Pancreas (tissue), 10 donors: Measurements from ENCODE around the gene SMIM35. TPM values are rescaled to one million over a fixed set of nuclear protein-coding genes. Genes with fewer than 3 reads are reported as not detected.
A peak's percentile ranks its signal among the peaks of the same experiment; 100 is the strongest.

Experiments used
- ATAC-seq, 4 donors: fragments of 200-7000 bp; cut with Tn5 transposase; one replicate each; pipeline versions ENCODE4 v1.8.0 to v1.9.1; 2020; ENCODE audit warnings: mild to moderate bottlenecking in 4 of 4, moderate library complexity in 4 of 4
- DNase-seq, 6 donors: peaks; one replicate each; pipeline ENCODE4 v3.0.0-alpha.2; 2020
- FAIRE-seq: peaks from 2 replicates; lab custom pipeline; 2012; peaks lifted over from hg19 to GRCh38; lab: Jason Lieb, UNC
- H3K27ac ChIP-seq, 4 donors: fragments of 200-600 bp; sonication (generic); 1 replicate in 3 of 4; 2 replicates in 1 of 4; pipeline versions ENCODE4 v1.5.0 to v1.8.0; 2020
- H3K27me3 ChIP-seq, 4 donors: fragments of 200-600 bp; one replicate each; pipeline ENCODE4 v1.8.0; 2021
- H3K36me3 ChIP-seq, 3 donors: fragments of 200-600 bp; sonication (generic) in 1 of 3; one replicate each; pipeline versions ENCODE4 v1.5.0 to v1.8.0; 2020 to 2021
- H3K4me1 ChIP-seq, 3 donors: fragments of 200-600 bp; one replicate each; pipeline ENCODE4 v1.8.0; 2021
- H3K4me3 ChIP-seq, 4 donors: fragments of 200-600 bp; sonication (generic) in 2 of 4; one replicate each; pipeline versions ENCODE4 v1.5.0 to v1.8.0; 2020 to 2021
- H3K9me3 ChIP-seq, 4 donors: fragments of 200-600 bp; one replicate each; pipeline ENCODE4 v1.8.0; 2021
- CTCF ChIP-seq, 4 donors: fragments of 200-600 bp; sonication (generic) in 3 of 4; IDR thresholded peaks; one replicate each; pipeline versions ENCODE4 v1.5.0 to v1.8.0; 2021; ENCODE audit warnings: antibody characterized with exemption in 4 of 4
- WGBS, 2 donors: extraction: QIAGEN DNeasy Blood & Tissue Kit; methylation state at CpG; one replicate each; pipeline ENCODE4 v1.1.7; 2013; 5-methylcytosine and 5-hydroxymethylcytosine counted together
- intact Hi-C, 3 donors: fragments of 100-400 bp; cut with DNase I; formaldehyde crosslinking; loops; one replicate each; pipeline versions ENCODE4 v1.11.1 to v1.14.2; 2022
- polyA plus RNA-seq, 2 donors: library from polyadenylated mRNA; stranded (reverse); fragments of 200-250 nt; gene quantifications; one replicate each; pipeline ENCODE4 v1.2.3, GENCODE V29; 2013
- total RNA-seq, 6 donors: library from RNA; stranded (reverse); fragmentation: NEBNext Ultra II Directional in 4 of 6; extraction: Animal tissue kit (Norgen Biotek cat#: 25700) in 4 of 6; gene quantifications; one replicate each; pipeline versions ENCODE4 v1.2.1 to v1.2.4, GENCODE V29; 2021 to 2023
- donor health status: healthy with polysubstance abuse.
- donor health status: DM: no; HTN: no; CAD: no; lungs with moderate emphysema.
- donor health status: DM: no; HTN: no; CAD: no.
- donor health status: control.
- donor health status: control.
- donor health status: Bipolar disorder and iron deficiency.
- donor health status: DM: yes; HTN: yes; CAD: no.
- donor health status: DM: no; HTN: no; CAD: no.
- donor health status: DM: no; HTN: no; CAD: no.
- donor health status: DM: yes; HTN: yes; CAD: no.

Gene SMIM35
- total and polyA plus RNA-seq, 8 donors = 0.02 TPM; not detected in 7

- no peak for TF ChIP-seq CTCF (IDR thresholded peaks at IDR 0.05)
- Histone ChIP-seq H3K27ac (no peak overlapping the region), H3K4me1 (no peaks in the 10 kb centered on the region), H3K4me3 (no peak overlapping the region), H3K36me3 (no peaks in the 10 kb centered on the region), H3K27me3 (no peaks in the 10 kb centered on the region), H3K9me3 (no peaks in the 10 kb centered on the region)
- ATAC-seq (peak in 2 of 4 donors; percentile 22 to 41), DNase-seq (peak in 2 of 6 donors; percentile 34 to 36), FAIRE-seq (no peak)
- 69 to 77% methylated on average over 7 of the region's 7 CpGs for WGBS, 2 donors
- intact Hi-C loops = no loop called here
Measured at GRCh38 chr11:118060869-118061268, 25.9 kb downstream of the SMIM35 start.

- DNase-seq (peak in 3 of 6 donors; percentile 29 to 52 (median 48)), ATAC-seq (peak; percentile 36 to 83 (median 50)), FAIRE-seq (no peak)
- WGBS, 2 donors = 66 to 71% methylated on average over 10 of the region's 10 CpGs
- H3K4me3 ChIP-seq = no peak overlapping the region
- no peaks in the 10 kb centered on the region for H3K9me3 ChIP-seq
- H3K4me1 ChIP-seq = no peaks in the 10 kb centered on the region
- TF ChIP-seq CTCF (IDR thresholded peaks at IDR 0.05) = no peak
- H3K27ac ChIP-seq = no peak overlapping the region
- H3K36me3 ChIP-seq = no peaks in the 10 kb centered on the region
- no peaks in the 10 kb centered on the region for H3K27me3 ChIP-seq
- intact Hi-C loops = no loop called here
Measured at GRCh38 chr11:118060081-118060661, 26.6 kb downstream of the SMIM35 start.

GRCh38 chr11:118059246-118059940 lies 27.4 kb downstream of the SMIM35 start:
- intact Hi-C loops = loop anchor here in 2 of 3 donors (5.0 to 10.0 kb wide), 3 partner anchors 105 to 252 kb away; no protein-coding TSS in a partner anchor
- Histone ChIP-seq H3K4me1 (no peaks in the 10 kb centered on the region), H3K27ac (no peak overlapping the region), H3K36me3 (no peaks in the 10 kb centered on the region), H3K4me3 (no peak overlapping the region), H3K27me3 (no peaks in the 10 kb centered on the region), H3K9me3 (no peaks in the 10 kb centered on the region)
- DNase-seq (peak in 1 of 6 donors; percentile 53), FAIRE-seq (no peak), ATAC-seq (peak in 1 of 4 donors; percentile 21)
- no peak for TF ChIP-seq CTCF (IDR thresholded peaks at IDR 0.05)
- 75 to 81% methylated on average over 11 of the region's 11 CpGs for WGBS, 2 donors

- no peak overlapping the region for H3K4me3 ChIP-seq
- no peak for TF ChIP-seq CTCF (IDR thresholded peaks at IDR 0.05)
- peak in 1 of 6 donors; percentile 47 for DNase-seq
Measured at GRCh38 chr11:118058311-118059245, 28.2 kb downstream of the SMIM35 start.

More at GRCh38 chr11:118058311-118059245, 28.2 kb downstream of the SMIM35 start:
- no peaks in the 10 kb centered on the region for H3K36me3 ChIP-seq
- ATAC-seq (no peak), FAIRE-seq (no peak)
- intact Hi-C loops = loop anchor here in 2 of 3 donors (5.0 to 10.0 kb wide), 3 partner anchors 104 to 251 kb away; no protein-coding TSS in a partner anchor
- H3K27ac ChIP-seq = no peak overlapping the region
- H3K9me3 ChIP-seq = no peaks in the 10 kb centered on the region
- 79 to 82% methylated on average over 20 of the region's 20 CpGs for WGBS, 2 donors
- no peaks in the 10 kb centered on the region for H3K4me1 ChIP-seq
- no peaks in the 10 kb centered on the region for H3K27me3 ChIP-seq
